ENCODE measurements around the gene GPR25. TPM values are rescaled to one million over a fixed set of nuclear protein-coding genes. Genes with fewer than 3 reads are reported as not detected.

Gene GPR25
- total RNA-seq, 1 donor from 2014 or later: not detected

Other genes with a start within 250 kb of the GPR25 start
- 12.9 TPM for gene DDX59, start 203.1 kb upstream of the GPR25 start, total RNA-seq
- gene CAMSAP2, start 134.1 kb upstream of the GPR25 start, total RNA-seq: 37.5 TPM
- gene INAVA, start 21.9 kb downstream of the GPR25 start, total RNA-seq: not detected
- gene KIF21B, start 150.7 kb downstream of the GPR25 start, total RNA-seq: 0.24 TPM
- not detected for gene CACNA1S, start 239.4 kb downstream of the GPR25 start, total RNA-seq

All from Right ventricle myocardium superior (tissue), 1 donor.